Muscle layer of colon (tissue), 2 donors: ENCODE data around the gene FZD2.

Experiments
- H3K27ac ChIP-seq: one replicate; pipeline ENCODE4 v1.7.0; 2013; ENCODE audit warnings: low read depth, mild to moderate bottlenecking, low read length, moderate library complexity
- H3K27me3 ChIP-seq, 2 donors: one replicate each; pipeline ENCODE4 v1.7.0; 2013; ENCODE audit warnings: low read length in 2 of 2, mild to moderate bottlenecking in 2 of 2; ENCODE audit not compliant: insufficient read depth in 2 of 2, control insufficient read depth in 1 of 2
- H3K36me3 ChIP-seq: one replicate; pipeline ENCODE4 v1.7.0; 2013; ENCODE audit warnings: mild to moderate bottlenecking, low read length; ENCODE audit not compliant: insufficient read depth
- H3K4me1 ChIP-seq: one replicate; pipeline ENCODE4 v1.7.0; 2013; ENCODE audit warnings: mild to moderate bottlenecking, low read length; ENCODE audit not compliant: insufficient read depth
- H3K4me3 ChIP-seq, 2 donors: one replicate each; pipeline ENCODE4 v1.7.0; 2013; ENCODE audit warnings: low read length in 2 of 2, low read depth in 1 of 2, mild to moderate bottlenecking in 1 of 2, moderate library complexity in 1 of 2
- H3K9ac ChIP-seq: one replicate; pipeline ENCODE4 v1.7.0; 2013; ENCODE audit warnings: low read length
- H3K9me3 ChIP-seq: one replicate; pipeline ENCODE4 v1.7.0; 2013; ENCODE audit warnings: mild to moderate bottlenecking, low read length
- donor health status: abdominal sarcoma.
- donor health status: Adenocarcinoma of cecum.

FZD2 gene

DNA sequence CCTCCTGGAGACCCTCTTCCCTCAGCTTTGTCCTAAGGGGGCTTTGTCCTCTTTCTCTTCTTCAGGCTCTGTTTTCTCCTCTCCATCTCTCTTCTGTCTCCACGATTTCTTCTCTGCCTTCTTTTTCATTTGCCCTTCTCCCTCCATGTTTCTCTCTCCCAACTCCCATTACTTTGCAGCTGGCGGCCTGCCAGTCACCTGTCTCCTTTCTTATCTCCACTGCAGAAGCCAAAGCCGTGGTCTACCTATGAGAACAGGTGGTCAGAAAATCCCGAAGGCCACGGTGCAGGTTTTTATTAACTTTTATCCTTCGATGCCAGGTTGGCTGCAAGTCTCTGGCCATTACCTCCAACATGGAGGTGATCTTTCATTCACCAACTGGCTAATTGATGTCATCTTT, 45.1 kb downstream of the FZD2 start:
- Histone ChIP-seq H3K36me3 (no peaks in the 10 kb centered on the region), H3K9ac (no peak overlapping the region), H3K4me1 (no peaks in the 10 kb centered on the region), H3K27ac (no peak overlapping the region), H3K27me3 (no peaks in the 10 kb centered on the region), H3K4me3 (no peak overlapping the region), H3K9me3 (no peaks in the 10 kb centered on the region)

DNA sequence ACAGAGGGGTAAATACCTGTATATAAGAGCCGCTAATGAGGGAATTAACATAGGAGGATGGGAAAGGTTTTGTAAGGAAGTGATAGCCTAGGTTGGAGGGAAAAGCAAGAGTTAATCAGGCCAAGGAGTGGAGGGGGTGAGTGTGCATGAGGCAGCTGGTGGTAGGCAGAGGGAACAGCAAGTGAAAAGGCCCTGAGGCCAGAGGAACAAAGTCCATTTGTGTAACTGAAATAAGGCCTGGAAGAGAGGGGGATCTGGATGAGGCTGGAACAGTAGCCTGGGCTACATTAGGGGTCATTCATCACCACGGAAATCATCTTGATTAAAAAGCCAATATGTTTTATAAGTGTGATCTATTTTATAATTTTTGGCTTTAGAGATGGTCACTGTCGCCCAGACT, 45.7 kb downstream of the FZD2 start:
- H3K27me3 ChIP-seq = no peaks in the 10 kb centered on the region
- no peak overlapping the region for H3K9ac ChIP-seq
- H3K9me3 ChIP-seq = no peaks in the 10 kb centered on the region
- no peaks in the 10 kb centered on the region for H3K36me3 ChIP-seq
- no peak overlapping the region for H3K4me3 ChIP-seq
- H3K4me1 ChIP-seq = no peaks in the 10 kb centered on the region
- H3K27ac ChIP-seq = no peak overlapping the region

DNA sequence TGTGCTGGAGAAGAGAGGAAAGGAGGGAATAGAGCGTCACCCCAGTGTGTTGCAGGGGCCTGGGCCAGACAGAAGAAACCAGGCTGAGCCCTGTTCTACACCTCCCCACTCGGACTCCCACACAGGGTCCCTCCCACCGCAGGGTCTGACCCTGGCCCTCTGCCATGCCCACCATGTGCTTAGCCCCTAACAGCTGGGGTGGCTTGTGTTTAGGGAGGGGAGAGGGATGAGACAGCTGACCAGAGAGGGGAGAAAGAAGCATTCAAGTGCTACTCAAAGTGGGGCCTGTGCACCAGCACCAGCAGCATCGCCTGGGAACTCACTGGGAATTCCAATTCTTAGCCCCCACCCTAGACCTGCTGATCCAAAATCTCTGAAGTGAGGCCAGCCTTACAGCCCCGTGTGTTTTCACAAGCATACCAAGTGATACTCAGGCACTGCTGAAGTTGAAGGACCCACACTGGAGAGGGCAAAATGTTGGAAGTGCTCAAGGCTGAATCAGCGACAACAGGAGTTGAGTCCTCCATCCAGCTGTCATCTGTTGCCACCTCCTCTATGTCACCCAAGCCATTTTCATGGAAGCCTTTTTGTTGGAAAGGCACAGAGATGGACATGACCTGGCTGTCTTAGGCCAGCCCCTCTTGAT, 47.0 kb downstream of the FZD2 start:
- Histone ChIP-seq H3K27me3 (no peaks in the 10 kb centered on the region), H3K27ac (no peak overlapping the region), H3K36me3 (no peaks in the 10 kb centered on the region), H3K9ac (no peak overlapping the region), H3K4me3 (no peak overlapping the region), H3K4me1 (peaks cover 8% of the 10 kb centered on the region), H3K9me3 (no peaks in the 10 kb centered on the region)

DNA sequence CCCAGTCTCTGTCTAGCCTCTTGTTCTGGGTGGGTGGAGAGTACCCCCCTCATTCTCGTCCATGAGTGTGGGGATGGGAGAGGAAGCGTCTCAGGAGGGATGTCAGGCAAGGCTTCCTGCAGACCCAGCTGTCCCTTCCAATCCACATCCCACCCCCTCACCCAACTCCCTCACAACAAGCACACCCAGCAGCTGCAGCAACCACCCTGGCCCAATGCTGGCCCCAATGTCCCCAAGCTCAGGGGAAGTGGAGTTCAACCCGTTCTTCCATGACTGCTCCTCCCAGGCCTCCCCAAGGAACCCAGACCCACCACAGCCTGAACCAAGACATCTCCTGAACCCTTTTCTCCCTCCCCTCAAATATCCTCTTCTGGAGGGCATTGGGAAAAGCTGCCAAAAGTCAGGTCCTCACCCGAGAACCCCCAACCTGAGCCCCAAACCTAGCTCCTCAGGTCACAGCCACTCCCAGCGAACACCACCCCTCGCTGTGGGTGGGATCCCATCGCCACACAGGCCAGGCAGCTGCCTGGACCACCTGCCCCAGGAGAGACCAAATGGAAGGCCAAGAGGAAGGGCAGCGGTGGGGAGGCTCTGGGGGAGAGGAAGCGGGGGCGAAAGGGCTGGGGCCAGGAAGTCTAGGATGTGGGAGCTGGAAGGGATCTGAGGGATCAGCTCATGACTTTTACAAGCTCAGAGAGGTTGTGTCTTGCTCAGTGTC, 47.6 kb downstream of the FZD2 start:
- H3K27ac ChIP-seq = no peak overlapping the region
- H3K27me3 ChIP-seq = no peaks in the 10 kb centered on the region
- peaks cover 8% of the 10 kb centered on the region for H3K4me1 ChIP-seq
- no peak overlapping the region for H3K4me3 ChIP-seq
- no peaks in the 10 kb centered on the region for H3K9me3 ChIP-seq
- H3K9ac ChIP-seq = no peak overlapping the region
- no peaks in the 10 kb centered on the region for H3K36me3 ChIP-seq

DNA sequence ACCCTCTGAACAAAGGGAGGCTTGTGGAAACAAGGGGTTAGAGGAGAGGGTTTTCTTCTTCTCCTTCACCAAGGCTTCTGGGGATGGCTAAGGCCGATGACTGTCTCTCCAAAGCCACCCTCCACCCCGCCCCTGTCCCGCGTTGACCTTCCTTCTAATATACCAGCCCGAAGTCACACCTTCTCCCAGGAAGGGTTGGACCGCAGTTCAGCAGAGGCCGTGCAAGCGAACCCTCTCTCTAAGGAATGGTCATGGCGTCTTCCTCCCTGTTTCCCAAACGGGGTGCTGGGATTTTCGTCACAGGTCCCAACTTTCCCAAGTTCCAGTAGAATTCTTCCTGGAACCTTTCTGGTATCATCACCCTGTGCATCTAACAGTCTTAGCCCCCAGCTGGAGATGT, 49.4 kb downstream of the FZD2 start:
- Histone ChIP-seq H3K9ac (no peak overlapping the region), H3K9me3 (no peaks in the 10 kb centered on the region), H3K4me3 (no peak overlapping the region), H3K27me3 (no peaks in the 10 kb centered on the region), H3K36me3 (no peaks in the 10 kb centered on the region), H3K27ac (no peak overlapping the region), H3K4me1 (peaks cover 8% of the 10 kb centered on the region)

DNA sequence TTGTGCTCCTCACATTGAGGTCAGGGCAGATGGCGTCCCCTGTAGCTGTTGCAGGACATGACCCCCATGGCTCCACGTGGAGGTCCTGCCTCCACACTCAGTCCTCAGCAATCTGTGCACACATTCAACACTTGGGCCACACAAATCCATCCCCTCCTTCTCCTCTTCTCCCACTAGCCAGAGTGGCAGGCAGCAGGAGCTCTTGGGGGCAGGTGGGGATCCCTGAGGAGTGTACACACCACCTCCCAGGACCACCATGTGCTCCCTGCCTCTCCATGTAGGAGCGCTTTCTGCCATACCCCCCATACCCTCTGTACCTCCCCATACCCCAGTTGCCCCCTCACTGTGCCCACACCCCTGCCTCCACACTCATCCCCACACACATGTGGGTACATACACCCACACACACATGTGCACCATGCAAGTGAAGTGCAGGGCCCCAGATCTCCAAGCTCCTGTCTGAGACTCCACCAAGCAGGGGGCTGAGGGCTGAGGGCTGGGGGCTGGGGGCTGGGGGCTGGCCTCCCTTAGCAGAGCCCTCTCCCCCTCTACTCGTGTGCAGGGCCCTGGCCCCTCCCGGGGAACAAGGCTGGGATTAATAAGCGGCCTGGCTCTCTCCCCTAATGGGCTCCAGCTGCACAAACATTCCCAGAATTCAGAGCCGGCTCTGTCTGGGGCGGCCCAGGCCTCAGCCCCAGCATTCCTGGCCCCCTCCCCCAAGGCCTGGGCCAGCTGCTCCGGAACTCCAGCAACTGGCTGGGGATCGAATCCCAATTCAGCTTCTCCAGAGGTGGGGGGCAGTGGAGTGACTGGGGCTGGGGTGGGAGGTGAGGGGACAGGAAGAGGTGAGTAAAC, 50.8 kb downstream of the FZD2 start:
- Histone ChIP-seq H3K27me3 (no peaks in the 10 kb centered on the region), H3K27ac (no peak overlapping the region), H3K9ac (no peak overlapping the region), H3K9me3 (no peaks in the 10 kb centered on the region), H3K36me3 (no peaks in the 10 kb centered on the region), H3K4me3 (no peak overlapping the region), H3K4me1 (peaks cover 8% of the 10 kb centered on the region)

DNA sequence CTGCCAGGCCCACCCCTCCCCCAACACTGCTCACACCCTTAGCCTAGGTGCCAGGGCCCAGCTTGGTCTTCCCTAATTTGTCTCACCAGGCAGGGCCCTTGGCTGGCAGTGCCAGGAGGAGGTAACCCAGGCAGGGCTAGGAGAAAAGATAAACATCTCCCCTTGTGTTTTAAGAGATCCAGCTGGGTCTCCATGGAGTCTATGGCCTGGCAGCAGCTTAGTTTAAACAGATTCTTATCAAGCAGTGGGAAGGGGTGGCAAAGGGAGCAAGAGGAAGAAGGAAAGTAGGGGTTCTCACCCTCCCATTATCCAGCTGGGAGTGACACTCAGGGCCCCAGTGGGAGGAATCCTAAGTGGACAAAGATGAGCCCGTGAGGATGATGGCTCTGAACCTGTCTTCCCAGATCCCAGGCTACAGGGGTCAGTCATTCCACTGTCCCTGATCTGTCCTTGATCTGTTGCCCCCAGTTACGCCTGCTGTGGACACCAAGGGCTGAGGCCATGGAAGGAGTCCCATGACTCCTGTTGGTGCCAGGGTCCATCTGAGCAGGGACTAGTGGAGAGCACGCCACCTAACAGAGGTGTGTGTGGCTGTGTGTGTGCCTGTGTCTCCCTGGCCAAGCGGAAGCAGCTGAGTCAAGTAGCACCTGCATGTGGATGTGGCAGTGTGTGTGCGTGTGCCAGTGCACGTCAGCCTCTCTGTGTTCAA, 51.6 kb downstream of the FZD2 start:
- no peak overlapping the region for H3K4me3 ChIP-seq
- peaks cover 8% of the 10 kb centered on the region for H3K4me1 ChIP-seq
- no peaks in the 10 kb centered on the region for H3K36me3 ChIP-seq
- H3K9ac ChIP-seq = no peak overlapping the region
- H3K9me3 ChIP-seq = no peaks in the 10 kb centered on the region
- H3K27ac ChIP-seq = no peak overlapping the region
- no peaks in the 10 kb centered on the region for H3K27me3 ChIP-seq

DNA sequence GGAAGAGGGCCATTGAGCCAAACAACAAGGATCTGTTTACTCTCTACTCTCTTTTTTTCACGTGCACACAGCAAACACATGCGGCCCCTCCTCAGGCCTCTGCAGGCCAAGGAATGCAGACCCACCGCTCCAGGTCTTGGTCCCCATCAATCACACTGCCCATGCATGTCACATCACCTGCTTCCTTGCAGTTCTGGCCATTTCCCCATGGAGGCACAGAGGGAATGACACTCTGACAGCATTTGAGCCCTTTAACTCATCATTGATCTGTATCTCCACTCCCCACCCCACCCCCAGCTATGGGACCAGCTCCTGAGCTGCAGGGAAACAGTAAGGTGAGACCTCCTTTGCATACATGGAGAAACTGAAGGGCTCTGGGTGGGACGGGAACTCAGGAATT, 53.0 kb downstream of the FZD2 start:
- no peaks in the 10 kb centered on the region for H3K36me3 ChIP-seq
- no peaks in the 10 kb centered on the region for H3K27me3 ChIP-seq
- no peaks in the 10 kb centered on the region for H3K9me3 ChIP-seq

More for the DNA sequence above, 53.0 kb downstream of the FZD2 start:
- Histone ChIP-seq H3K9ac (no peak overlapping the region), H3K4me3 (no peak overlapping the region), H3K4me1 (peaks cover 8% of the 10 kb centered on the region), H3K27ac (no peak overlapping the region)
